IPS-18a (cell line): ENCODE measurements around the gene DYNLRB1.

Experiments used
- H3K27ac ChIP-seq: one replicate; pipeline ENCODE4 v1.5.1; 2013; ENCODE audit warnings: low read length
- H3K27me3 ChIP-seq: one replicate; pipeline ENCODE4 v1.6.1; 2013; ENCODE audit warnings: mild to moderate bottlenecking, low read length; ENCODE audit not compliant: control insufficient read depth, insufficient read depth
- H3K36me3 ChIP-seq: one replicate; pipeline ENCODE4 v1.6.1; 2013; ENCODE audit warnings: low read depth, low read length; ENCODE audit not compliant: control insufficient read depth
- H3K4me1 ChIP-seq: one replicate; pipeline ENCODE4 v1.6.1; 2013; ENCODE audit warnings: low read depth, low read length; ENCODE audit not compliant: control insufficient read depth
- H3K4me3 ChIP-seq: one replicate; pipeline ENCODE4 v1.5.1; 2013; ENCODE audit warnings: low read length
- H3K9ac ChIP-seq: one replicate; pipeline ENCODE4 v1.6.1; 2013; ENCODE audit warnings: mild to moderate bottlenecking, low read length, moderate library complexity
- H3K9me3 ChIP-seq: one replicate; pipeline ENCODE4 v1.6.1; 2013; ENCODE audit warnings: low read depth, low read length; ENCODE audit not compliant: control insufficient read depth

Gene DYNLRB1

DNA sequence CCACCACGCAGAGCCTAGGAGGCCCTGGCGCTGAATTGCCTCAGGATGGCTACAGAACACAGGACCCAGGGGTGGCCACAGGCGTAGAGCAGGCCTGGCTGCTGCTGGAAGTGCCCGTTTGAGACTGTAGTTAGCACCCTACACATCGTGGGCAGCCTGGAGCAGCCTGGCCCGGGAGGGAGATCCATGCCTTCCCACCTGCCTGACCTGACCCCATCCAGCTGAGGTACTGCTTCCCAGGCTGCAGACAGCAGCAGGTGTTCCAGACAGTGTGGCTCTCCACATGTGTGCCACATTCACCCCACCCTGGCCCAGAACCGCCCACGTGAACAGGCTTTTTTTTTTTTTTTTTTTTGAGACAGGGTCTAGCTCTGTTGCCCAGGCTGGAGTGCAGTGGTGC is 21.4 kb downstream of the DYNLRB1 start:
- Histone ChIP-seq H3K9ac (no peak overlapping the region), H3K4me1 (no peaks in the 10 kb centered on the region), H3K36me3 (peaks cover 46% of the 10 kb centered on the region), H3K4me3 (no peak overlapping the region), H3K27ac (no peak overlapping the region), H3K9me3 (no peaks in the 10 kb centered on the region), H3K27me3 (no peaks in the 10 kb centered on the region)

- Histone ChIP-seq H3K9ac (no peak overlapping the region), H3K4me3 (no peak overlapping the region), H3K36me3 (peaks cover 41% of the 10 kb centered on the region), H3K4me1 (no peaks in the 10 kb centered on the region), H3K27me3 (no peaks in the 10 kb centered on the region), H3K27ac (no peak overlapping the region), H3K9me3 (no peaks in the 10 kb centered on the region)
These were observed 22.5 kb downstream of the DYNLRB1 start for GRCh38 chr20:34538671-34539123.

GRCh38 chr20:34539756-34540155 is 23.5 kb downstream of the DYNLRB1 start:
- no peak overlapping the region for H3K4me3 ChIP-seq
- no peak overlapping the region for H3K27ac ChIP-seq
- H3K9me3 ChIP-seq, result no peaks in the 10 kb centered on the region
- H3K4me1 ChIP-seq, result no peaks in the 10 kb centered on the region
- H3K9ac ChIP-seq, result no peak overlapping the region
- H3K36me3 ChIP-seq, result peaks cover 33% of the 10 kb centered on the region
- no peaks in the 10 kb centered on the region for H3K27me3 ChIP-seq

DNA sequence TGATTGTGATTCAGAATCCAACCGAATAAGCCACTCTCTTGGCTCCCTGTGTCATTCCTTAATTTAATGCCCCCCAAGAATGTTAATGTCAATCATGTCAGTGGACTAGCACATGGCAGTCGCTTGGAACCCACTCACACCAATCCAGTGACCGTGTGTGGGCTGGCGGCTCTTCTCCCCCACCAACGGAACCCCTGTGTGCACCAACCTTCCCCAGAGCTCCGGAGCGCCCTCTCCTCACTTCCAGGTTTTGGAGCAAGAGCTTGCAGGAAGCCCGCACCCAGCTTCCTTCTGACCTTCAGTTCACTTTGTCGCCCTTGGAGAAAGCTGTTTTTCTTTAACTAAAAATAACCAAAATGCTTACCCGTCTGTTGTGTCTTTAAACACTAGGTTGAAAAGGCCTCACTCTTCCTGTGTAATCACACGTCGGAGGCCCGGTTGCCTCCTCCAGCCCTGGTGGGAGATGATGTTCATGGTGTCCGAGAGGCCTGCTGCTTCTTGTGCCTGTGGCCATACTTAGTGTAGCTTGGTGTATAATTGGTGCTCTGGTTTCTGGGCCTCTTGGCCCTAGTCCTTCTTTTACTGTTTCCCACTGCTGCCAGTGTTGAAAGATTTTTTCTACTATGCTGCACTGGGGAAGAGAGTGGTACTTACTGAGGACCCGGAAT is 24.5 kb downstream of the DYNLRB1 start:
- Histone ChIP-seq H3K4me3 (no peak overlapping the region), H3K27ac (no peak overlapping the region), H3K27me3 (peaks cover 8% of the 10 kb centered on the region), H3K36me3 (peaks cover 24% of the 10 kb centered on the region), H3K9ac (no peak overlapping the region), H3K9me3 (no peaks in the 10 kb centered on the region), H3K4me1 (no peaks in the 10 kb centered on the region)

GRCh38 chr20:34541264-34541901 is 25.2 kb downstream of the DYNLRB1 start:
- H3K27ac ChIP-seq, result no peak overlapping the region
- H3K4me1 ChIP-seq, result no peaks in the 10 kb centered on the region
- H3K9ac ChIP-seq, result no peak overlapping the region
- H3K27me3 ChIP-seq, result peaks cover 8% of the 10 kb centered on the region
- peaks cover 18% of the 10 kb centered on the region for H3K36me3 ChIP-seq
- H3K4me3 ChIP-seq, result no peak overlapping the region
- no peaks in the 10 kb centered on the region for H3K9me3 ChIP-seq

- Histone ChIP-seq H3K4me3 (no peak overlapping the region), H3K9ac (no peak overlapping the region), H3K4me1 (no peaks in the 10 kb centered on the region), H3K9me3 (no peaks in the 10 kb centered on the region), H3K27me3 (peaks cover 8% of the 10 kb centered on the region), H3K36me3 (peaks cover 18% of the 10 kb centered on the region), H3K27ac (no peak overlapping the region)
These were observed 25.7 kb downstream of the DYNLRB1 start for GRCh38 chr20:34541917-34542316.

DNA sequence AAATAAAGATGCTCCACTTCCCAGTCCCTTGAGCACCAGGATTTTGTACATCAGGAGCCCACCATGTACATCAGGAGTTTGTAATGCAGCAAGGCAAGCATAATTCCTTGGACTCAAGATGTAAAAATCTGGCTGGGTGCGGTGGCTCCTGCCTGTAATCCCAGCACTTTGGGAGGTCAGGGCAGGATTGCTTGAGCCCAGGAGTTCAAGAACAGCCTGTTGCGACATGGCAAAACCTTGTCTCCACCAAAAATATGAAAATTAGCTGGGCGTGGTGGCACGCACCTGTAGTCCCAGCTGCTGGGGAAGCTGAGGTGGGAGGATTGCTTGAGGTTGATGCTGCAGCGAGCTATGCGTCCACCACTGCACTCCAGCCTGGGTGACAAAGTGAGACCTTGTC is 26.2 kb downstream of the DYNLRB1 start:
- no peak overlapping the region for H3K9ac ChIP-seq
- H3K27ac ChIP-seq, result no peak overlapping the region
- H3K4me3 ChIP-seq, result no peak overlapping the region
- no peaks in the 10 kb centered on the region for H3K9me3 ChIP-seq
- no peaks in the 10 kb centered on the region for H3K4me1 ChIP-seq
- H3K36me3 ChIP-seq, result peaks cover 18% of the 10 kb centered on the region
- peaks cover 8% of the 10 kb centered on the region for H3K27me3 ChIP-seq

- Histone ChIP-seq H3K9ac (no peak overlapping the region), H3K4me1 (no peaks in the 10 kb centered on the region), H3K36me3 (peaks cover 18% of the 10 kb centered on the region), H3K27ac (no peak overlapping the region), H3K27me3 (peaks cover 8% of the 10 kb centered on the region), H3K9me3 (no peaks in the 10 kb centered on the region), H3K4me3 (no peak overlapping the region)
These were observed 27.3 kb downstream of the DYNLRB1 start for GRCh38 chr20:34543463-34544056.

- Histone ChIP-seq H3K4me3 (peak overlapping the region; percentile 18), H3K4me1 (peaks cover 2% of the 10 kb centered on the region), H3K27me3 (peaks cover 8% of the 10 kb centered on the region), H3K9ac (no peak overlapping the region), H3K9me3 (no peaks in the 10 kb centered on the region), H3K27ac (no peak overlapping the region), H3K36me3 (peaks cover 18% of the 10 kb centered on the region)
These were observed 28.0 kb downstream of the DYNLRB1 start for GRCh38 chr20:34544109-34544796.

DNA sequence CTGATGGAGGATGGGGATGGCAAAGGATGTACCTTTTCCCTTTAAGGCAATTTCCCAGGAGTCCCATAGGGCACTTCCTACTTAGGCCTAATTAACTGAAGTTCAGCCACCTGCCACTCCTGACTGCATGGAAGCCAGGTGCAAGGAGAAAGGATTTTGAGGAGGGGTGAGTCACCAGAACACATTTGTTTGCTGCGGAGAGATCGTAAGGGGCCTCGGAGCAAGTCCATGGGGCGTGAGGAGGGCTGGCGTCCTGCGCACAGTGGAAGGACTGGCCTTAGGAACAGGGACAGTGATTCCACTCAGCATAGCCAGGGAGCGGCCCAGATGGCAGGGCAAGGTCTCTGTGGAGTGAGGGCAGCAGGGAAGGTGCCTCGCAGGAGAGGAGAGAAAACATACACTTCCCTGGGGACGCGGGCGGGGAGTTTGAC is 30.5 kb downstream of the DYNLRB1 start:
- no peak overlapping the region for H3K9ac ChIP-seq
- H3K4me3 ChIP-seq, result no peak overlapping the region
- H3K36me3 ChIP-seq, result no peaks in the 10 kb centered on the region
- no peaks in the 10 kb centered on the region for H3K9me3 ChIP-seq
- peaks cover 8% of the 10 kb centered on the region for H3K27me3 ChIP-seq
- peaks cover 4% of the 10 kb centered on the region for H3K4me1 ChIP-seq
- H3K27ac ChIP-seq, result no peak overlapping the region

DNA sequence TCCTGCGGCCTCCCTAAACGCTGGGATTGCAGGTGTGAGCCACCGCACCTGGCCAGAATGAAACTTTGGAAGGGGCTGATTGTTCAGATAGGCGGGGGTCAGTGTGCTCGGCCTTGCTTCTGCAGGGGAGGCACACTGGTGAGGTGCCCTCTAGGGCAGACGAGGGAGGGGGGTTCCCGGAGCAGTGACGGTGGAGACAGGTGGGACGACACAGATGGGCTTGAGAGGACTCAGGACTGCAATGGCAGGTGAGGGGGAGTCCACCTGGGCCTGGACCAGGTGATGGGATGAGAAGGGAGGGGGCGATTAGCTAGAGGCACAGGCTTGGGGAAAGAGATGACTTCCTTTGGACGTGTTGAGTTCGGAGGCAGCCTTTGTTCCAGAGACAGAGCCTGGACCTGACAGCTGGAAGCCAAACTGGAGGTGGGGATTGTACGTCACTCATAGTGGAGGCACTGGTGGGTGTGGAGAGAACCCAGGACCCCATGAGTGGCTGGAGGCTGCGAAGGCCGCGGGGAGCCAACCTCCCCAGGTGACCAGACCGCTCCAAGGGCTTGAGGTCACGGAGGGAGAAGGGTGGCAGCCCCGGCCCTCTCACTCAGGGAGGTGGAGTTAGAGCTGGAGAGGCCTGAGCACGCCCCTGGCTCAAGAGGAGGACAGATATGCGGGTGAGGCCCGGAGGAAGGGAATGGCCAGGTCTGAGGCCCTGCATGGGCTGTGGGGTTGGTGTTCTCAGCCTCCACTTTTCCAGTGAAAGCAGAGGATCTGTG is 31.8 kb downstream of the DYNLRB1 start:
- Histone ChIP-seq H3K9ac (no peak overlapping the region), H3K27ac (no peak overlapping the region), H3K9me3 (no peaks in the 10 kb centered on the region), H3K4me3 (no peak overlapping the region), H3K27me3 (peaks cover 8% of the 10 kb centered on the region), H3K4me1 (peaks cover 4% of the 10 kb centered on the region), H3K36me3 (no peaks in the 10 kb centered on the region)
